HCT116 (cell line): Measurements from ENCODE around the gene POGLUT2. TPM values are rescaled to one million over a fixed set of nuclear protein-coding genes. Genes with fewer than 3 reads are reported as not detected.

Experiments
- ATAC-seq: fragments of 200-7000 bp; cut with Tn5 transposase; 2 replicates; pipeline ENCODE4 v1.9.1; 2020; ENCODE audit warnings: mild to moderate bottlenecking, moderate library complexity
- BruUV-seq: library from RNA; stranded (reverse); fragments of 400-500 nt; replicated peaks from 2 replicates; lab custom pipeline; 2021; lab: Mats Ljungman, UMichigan
- CTCF ChIA-PET: fragments of 300-600 bp; sonication (Branson Sonifier 250); formaldehyde crosslinking; loops from one replicate; lab custom pipeline; 2021; ENCODE audit warnings: antibody characterized with exemption; lab: Charles Lee
- POLR2A ChIA-PET: fragments of 300-600, 350-600 bp; sonication (Branson Sonifier 250); formaldehyde crosslinking; loops from one replicate; lab custom pipeline; 2021; ENCODE audit warnings: antibody characterized with exemption; lab: Charles Lee
- RAD21 ChIA-PET, 2 experiments: fragments of 300-600 bp; sonication (Branson Sonifier 250); formaldehyde crosslinking; loops; one replicate each; lab custom pipeline; 2023; ENCODE audit warnings: low total read pairs in 2 of 2; ENCODE audit not compliant: uncharacterized antibody in 2 of 2, unreplicated experiment in 2 of 2, low non-redundant PET in 1 of 2; lab: Charles Lee
- DNase-seq: peaks from one replicate; pipeline ENCODE4 v3.0.0-alpha.2; 2010; ENCODE audit warnings: low read depth, low spot score
- H2AFZ ChIP-seq: fragments of 200-600 bp; shearing (Covaris generic), sonication (generic); 2 replicates; pipeline ENCODE4 v1.6.1; 2017; ENCODE audit warnings: low read depth, mixed run types, mixed read lengths, antibody characterized with exemption, low read length; ENCODE audit not compliant: poor library complexity, severe bottlenecking
- H3K27ac ChIP-seq: 2 replicates; pipeline ENCODE4 v1.5.1; 2012; ENCODE audit warnings: low read depth, low read length
- H3K27me3 ChIP-seq: fragments of 200-600 bp; sonication (generic); 2 replicates; pipeline ENCODE4 v1.6.1; 2016; ENCODE audit warnings: mixed run types, low read length, mixed read lengths; ENCODE audit not compliant: insufficient read depth
- H3K36me3 ChIP-seq, 2 experiments: fragments of 200-500 bp in 1 of 2; fragments of 200-600 bp in 1 of 2; sonication (Bioruptor generic) in 1 of 2; sonication (generic) in 1 of 2; 2 replicates each; pipeline versions ENCODE4 v1.5.1 to v1.6.1; 2014 to 2016; ENCODE audit warnings: low read length in 2 of 2, inconsistent platforms in 1 of 2, mixed read lengths in 1 of 2, mixed run types in 1 of 2; ENCODE audit not compliant: insufficient read depth in 2 of 2, control insufficient read depth in 1 of 2
- H3K4me1 ChIP-seq, 2 experiments: fragments of 200-600 bp in 1 of 2; sonication (generic) in 1 of 2; 2 replicates each; pipeline versions ENCODE4 v1.5.1 to v1.6.1; 2012 to 2017; ENCODE audit warnings: low read length in 2 of 2, inconsistent platforms in 1 of 2, mild to moderate bottlenecking in 1 of 2, mixed read lengths in 1 of 2, mixed run types in 1 of 2, moderate library complexity in 1 of 2; ENCODE audit not compliant: insufficient read depth in 2 of 2, control insufficient read depth in 1 of 2
- H3K4me2 ChIP-seq: fragments of 200-600 bp; sonication (generic); 2 replicates; pipeline ENCODE4 v1.6.1; 2017; ENCODE audit warnings: mixed run types, low read length, mixed read lengths
- H3K4me3 ChIP-seq, 2 experiments: fragments of 200-600 bp in 1 of 2; sonication (generic) in 1 of 2; replicated peaks in 1 of 2; 2 replicates each; pipeline ENCODE4 v1.5.1; 2011 to 2016; ENCODE audit warnings: low read length in 2 of 2, control low read depth in 1 of 2, low read depth in 1 of 2, mild to moderate bottlenecking in 1 of 2, mixed read lengths in 1 of 2, mixed run types in 1 of 2
- H3K79me2 ChIP-seq: fragments of 200-600 bp; sonication (generic); 2 replicates; pipeline ENCODE4 v1.6.1; 2017; ENCODE audit warnings: mild to moderate bottlenecking, mixed run types, low read length, moderate library complexity, mixed read lengths; ENCODE audit not compliant: insufficient read depth
- H3K9ac ChIP-seq: fragments of 200-600 bp; sonication (generic); 2 replicates; pipeline ENCODE4 v1.6.1; 2016; ENCODE audit warnings: low read length, mixed read lengths
- H3K9me2 ChIP-seq: fragments of 200-600 bp; sonication (generic), shearing (Covaris generic); 2 replicates; pipeline ENCODE4 v1.6.1; 2017; ENCODE audit warnings: mixed run types, mild to moderate bottlenecking, moderate library complexity; ENCODE audit not compliant: insufficient read depth
- H3K9me3 ChIP-seq, 2 experiments: fragments of 200-500 bp in 1 of 2; fragments of 200-600 bp in 1 of 2; sonication (Bioruptor generic) in 1 of 2; sonication (generic) in 1 of 2; 2 replicates each; pipeline ENCODE4 v1.6.1; 2014 to 2017; ENCODE audit warnings: low read length in 2 of 2, mixed read lengths in 2 of 2, inconsistent platforms in 1 of 2, low read depth in 1 of 2, mild to moderate bottlenecking in 1 of 2, mixed run types in 1 of 2, moderate library complexity in 1 of 2; ENCODE audit not compliant: control insufficient read depth in 1 of 2, insufficient read depth in 1 of 2
- H4K20me1 ChIP-seq: fragments of 200-600 bp; sonication (generic), shearing (Covaris generic); 2 replicates; pipeline ENCODE4 v1.6.1; 2017; ENCODE audit warnings: mixed run types, mild to moderate bottlenecking, moderate library complexity; ENCODE audit not compliant: insufficient read depth
- CEBPB ChIP-seq: IDR thresholded peaks from 2 replicates; pipeline ENCODE4 v1.6.1; 2012; ENCODE audit warnings: low read depth
- EGR1 ChIP-seq: IDR thresholded peaks from 2 replicates; pipeline ENCODE4 v1.6.1; 2012; ENCODE audit warnings: low read depth
- ELF1 ChIP-seq: IDR thresholded peaks from 2 replicates; pipeline ENCODE4 v1.6.1; 2012; ENCODE audit warnings: low read depth, borderline replicate concordance
- FOSL1 ChIP-seq: IDR thresholded peaks from 2 replicates; pipeline ENCODE4 v1.6.1; 2012; ENCODE audit warnings: low read depth
- POLR2A ChIP-seq: IDR thresholded peaks from 2 replicates; pipeline ENCODE4 v1.7.0; 2011; ENCODE audit warnings: borderline replicate concordance; ENCODE audit not compliant: insufficient read depth, insufficient read length; ENCODE audit errors: extremely low read depth
- RAD21 ChIP-seq: IDR thresholded peaks from 2 replicates; pipeline ENCODE4 v1.6.1; 2012; ENCODE audit warnings: low read depth, mild to moderate bottlenecking
- SIN3A ChIP-seq: IDR thresholded peaks from 2 replicates; pipeline ENCODE4 v1.6.1; 2012; ENCODE audit warnings: low read depth
- SP1 ChIP-seq: IDR thresholded peaks from 2 replicates; pipeline ENCODE4 v1.6.1; 2012; ENCODE audit warnings: low read depth
- SRF ChIP-seq: IDR thresholded peaks from 2 replicates; pipeline ENCODE4 v1.6.1; 2012; ENCODE audit warnings: low read depth
- TCF7L2 ChIP-seq: IDR thresholded peaks from 2 replicates; pipeline ENCODE4 v1.7.0; 2011; ENCODE audit warnings: borderline replicate concordance, inconsistent platforms; ENCODE audit not compliant: insufficient read depth, insufficient read length; ENCODE audit errors: extremely low read depth
- YY1 ChIP-seq: IDR thresholded peaks from 2 replicates; pipeline ENCODE4 v1.6.1; 2011; ENCODE audit warnings: low read length, low read depth, moderate library complexity, mild to moderate bottlenecking; ENCODE audit not compliant: insufficient replicate concordance; ENCODE audit errors: extremely low read depth
- intact Hi-C: fragments of 100-400 bp; cut with micrococcal nuclease; formaldehyde crosslinking; loops from 2 replicates; pipeline ENCODE4 v1.10.0; 2022
- total RNA-seq: library from RNA; stranded (reverse); gene quantifications from one replicate; pipeline ENCODE4 v1.2.1, GENCODE V29; 2021; ENCODE audit not compliant: unreplicated experiment
- TF ChIP-seq, protein P1 (sequence below): IDR thresholded peaks from 2 replicates; pipeline ENCODE4 v1.6.1; 2011; ENCODE audit warnings: mild to moderate bottlenecking, low read length, moderate library complexity; ENCODE audit not compliant: insufficient replicate concordance; ENCODE audit errors: extremely low read depth
- TF ChIP-seq, protein P2 (sequence below), 3 experiments: fragments of 200-600 bp in 1 of 3; sonication (generic) in 1 of 3; IDR thresholded peaks in 2 of 3; conservative IDR thresholded peaks in 1 of 3; 2 replicates each; pipeline ENCODE4 v1.5.1; 2012 to 2017; ENCODE audit warnings: low read depth in 2 of 3, low read length in 2 of 3, antibody characterized with exemption in 1 of 3, borderline replicate concordance in 1 of 3, control low read depth in 1 of 3, mild to moderate bottlenecking in 1 of 3, mixed read lengths in 1 of 3, mixed run types in 1 of 3, moderate library complexity in 1 of 3; ENCODE audit not compliant: insufficient read depth in 1 of 3
- TF ChIP-seq, protein P3 (sequence below): IDR thresholded peaks from 2 replicates; pipeline ENCODE4 v1.6.1; 2012

Gene POGLUT2
- total RNA-seq, 1 experiment from 2014 or later = 4.8 TPM

DNA sequence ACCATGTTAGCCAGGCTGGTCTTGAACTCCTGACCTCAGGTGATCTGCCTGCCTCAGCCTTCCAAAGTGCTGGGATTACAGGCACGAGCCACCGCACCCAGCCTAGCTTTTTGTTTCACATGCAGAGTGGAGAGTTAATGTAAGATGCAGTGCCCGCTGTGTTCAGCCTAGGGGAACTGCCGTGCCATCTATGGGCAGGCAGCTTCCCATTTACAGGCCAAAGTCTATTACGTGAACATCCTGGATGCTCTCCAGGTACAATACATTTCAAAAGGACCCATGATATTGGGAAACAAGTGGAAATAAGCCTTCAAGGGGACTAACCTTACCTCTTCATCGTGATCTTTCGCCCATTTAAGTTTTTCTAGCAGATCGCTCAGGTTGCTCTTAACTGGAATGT lies 10.1 kb downstream of the POGLUT2 start:
- Histone ChIP-seq H4K20me1 (no peaks in the 10 kb centered on the region), H3K4me3 (no peak overlapping the region), H3K4me1 (no peaks in the 10 kb centered on the region), H2AFZ (no peak overlapping the region), H3K9me2 (no peaks in the 10 kb centered on the region), H3K27ac (no peak overlapping the region), H3K9me3 (no peaks in the 10 kb centered on the region), H3K36me3 (peaks cover 0 to 4% of the 10 kb centered on the region in 2 experiments; a peak in 1 of 4 replicates), H3K4me2 (no peak overlapping the region), H3K79me2 (no peaks in the 10 kb centered on the region), H3K27me3 (no peaks in the 10 kb centered on the region), H3K9ac (no peak overlapping the region)
- BruUV-seq = no TSS peak
- ChIA-PET RAD21 (no interaction called here), POLR2A (interaction anchor here (1.8 kb wide), 1 partner anchor 15 kb away, joined by 4 read pairs; the partner anchor contains the start of gene TEX30), CTCF (no interaction called here)
- TF ChIP-seq EGR1 (no peak), TCF7L2 (no peak), SRF (no peak), POLR2A (no peak), YY1 (no peak), SP1 (no peak), RAD21 (no peak), SIN3A (no peak), CEBPB (no peak), FOSL1 (no peak), ELF1 (no peak)
- TF ChIP-seq, protein P1, sequence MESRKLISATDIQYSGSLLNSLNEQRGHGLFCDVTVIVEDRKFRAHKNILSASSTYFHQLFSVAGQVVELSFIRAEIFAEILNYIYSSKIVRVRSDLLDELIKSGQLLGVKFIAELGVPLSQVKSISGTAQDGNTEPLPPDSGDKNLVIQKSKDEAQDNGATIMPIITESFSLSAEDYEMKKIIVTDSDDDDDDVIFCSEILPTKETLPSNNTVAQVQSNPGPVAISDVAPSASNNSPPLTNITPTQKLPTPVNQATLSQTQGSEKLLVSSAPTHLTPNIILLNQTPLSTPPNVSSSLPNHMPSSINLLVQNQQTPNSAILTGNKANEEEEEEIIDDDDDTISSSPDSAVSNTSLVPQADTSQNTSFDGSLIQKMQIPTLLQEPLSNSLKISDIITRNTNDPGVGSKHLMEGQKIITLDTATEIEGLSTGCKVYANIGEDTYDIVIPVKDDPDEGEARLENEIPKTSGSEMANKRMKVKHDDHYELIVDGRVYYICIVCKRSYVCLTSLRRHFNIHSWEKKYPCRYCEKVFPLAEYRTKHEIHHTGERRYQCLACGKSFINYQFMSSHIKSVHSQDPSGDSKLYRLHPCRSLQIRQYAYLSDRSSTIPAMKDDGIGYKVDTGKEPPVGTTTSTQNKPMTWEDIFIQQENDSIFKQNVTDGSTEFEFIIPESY = no peak
- TF ChIP-seq, protein P2, sequence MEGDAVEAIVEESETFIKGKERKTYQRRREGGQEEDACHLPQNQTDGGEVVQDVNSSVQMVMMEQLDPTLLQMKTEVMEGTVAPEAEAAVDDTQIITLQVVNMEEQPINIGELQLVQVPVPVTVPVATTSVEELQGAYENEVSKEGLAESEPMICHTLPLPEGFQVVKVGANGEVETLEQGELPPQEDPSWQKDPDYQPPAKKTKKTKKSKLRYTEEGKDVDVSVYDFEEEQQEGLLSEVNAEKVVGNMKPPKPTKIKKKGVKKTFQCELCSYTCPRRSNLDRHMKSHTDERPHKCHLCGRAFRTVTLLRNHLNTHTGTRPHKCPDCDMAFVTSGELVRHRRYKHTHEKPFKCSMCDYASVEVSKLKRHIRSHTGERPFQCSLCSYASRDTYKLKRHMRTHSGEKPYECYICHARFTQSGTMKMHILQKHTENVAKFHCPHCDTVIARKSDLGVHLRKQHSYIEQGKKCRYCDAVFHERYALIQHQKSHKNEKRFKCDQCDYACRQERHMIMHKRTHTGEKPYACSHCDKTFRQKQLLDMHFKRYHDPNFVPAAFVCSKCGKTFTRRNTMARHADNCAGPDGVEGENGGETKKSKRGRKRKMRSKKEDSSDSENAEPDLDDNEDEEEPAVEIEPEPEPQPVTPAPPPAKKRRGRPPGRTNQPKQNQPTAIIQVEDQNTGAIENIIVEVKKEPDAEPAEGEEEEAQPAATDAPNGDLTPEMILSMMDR (IDR thresholded peaks at IDR 0.05 in 2 of 3, conservative IDR thresholded peaks at IDR 0.05 in 1 of 3; ENCODE audit: borderline replicate concordance in 1 of 3, insufficient read depth in 1 of 3, low read depth in 2 of 3, low read length in 2 of 3) = no peak
- TF ChIP-seq, protein P3, sequence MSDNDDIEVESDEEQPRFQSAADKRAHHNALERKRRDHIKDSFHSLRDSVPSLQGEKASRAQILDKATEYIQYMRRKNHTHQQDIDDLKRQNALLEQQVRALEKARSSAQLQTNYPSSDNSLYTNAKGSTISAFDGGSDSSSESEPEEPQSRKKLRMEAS = no peak
- no peak for DNase-seq
- intact Hi-C loops = no loop called here
- no peak for ATAC-seq
